GM12874 (cell line): ENCODE data around the gene TOM1L2.

Source experiments
- TF ChIP-seq, protein P1 (sequence below): IDR thresholded peaks from 2 replicates; pipeline ENCODE4 v1.5.1; 2011; ENCODE audit warnings: low read depth, mild to moderate bottlenecking, control low read depth, low read length, moderate library complexity; ENCODE audit not compliant: insufficient read depth

TOM1L2 gene

DNA sequence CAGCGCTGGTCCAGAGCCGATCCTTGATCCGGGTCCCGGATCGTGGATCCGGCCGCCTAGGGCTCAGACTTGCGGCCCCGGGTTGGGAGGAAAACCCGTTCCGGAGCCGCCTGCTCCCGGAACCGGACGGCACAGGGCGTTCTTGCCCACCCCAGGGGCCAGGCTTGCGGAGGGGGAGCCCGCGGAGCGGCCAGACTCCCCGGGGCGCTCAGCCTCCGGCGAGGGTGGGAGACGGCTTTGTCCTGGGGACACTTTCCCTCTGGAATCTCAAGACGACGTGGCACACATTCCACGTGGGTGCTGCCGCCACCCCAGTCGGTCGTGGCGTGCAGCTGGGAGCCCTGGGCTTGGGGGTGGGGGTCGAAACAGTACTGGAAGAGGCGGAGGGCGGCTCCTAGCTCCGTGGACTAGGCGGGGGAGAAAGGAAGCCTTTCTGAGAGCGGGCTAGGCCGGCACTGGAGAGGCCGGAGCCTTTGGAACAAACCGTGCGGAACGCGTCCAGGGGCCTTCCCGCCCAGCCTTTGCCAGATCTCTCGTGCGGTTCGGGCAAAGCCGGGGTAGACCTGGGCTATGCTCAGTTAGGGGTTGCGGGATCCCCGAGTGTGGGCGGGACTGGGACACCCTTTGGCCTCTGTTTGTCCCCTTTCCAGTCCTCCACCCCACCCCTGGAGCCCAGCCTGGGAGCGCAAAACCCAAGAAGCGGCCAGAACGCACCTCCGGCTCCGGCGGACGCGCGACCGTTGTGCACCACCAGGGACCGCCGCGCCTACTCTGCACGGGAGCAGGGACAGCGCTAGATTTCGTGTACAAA, 161.9 kb downstream of the TOM1L2 start:
- TF ChIP-seq, protein P1, sequence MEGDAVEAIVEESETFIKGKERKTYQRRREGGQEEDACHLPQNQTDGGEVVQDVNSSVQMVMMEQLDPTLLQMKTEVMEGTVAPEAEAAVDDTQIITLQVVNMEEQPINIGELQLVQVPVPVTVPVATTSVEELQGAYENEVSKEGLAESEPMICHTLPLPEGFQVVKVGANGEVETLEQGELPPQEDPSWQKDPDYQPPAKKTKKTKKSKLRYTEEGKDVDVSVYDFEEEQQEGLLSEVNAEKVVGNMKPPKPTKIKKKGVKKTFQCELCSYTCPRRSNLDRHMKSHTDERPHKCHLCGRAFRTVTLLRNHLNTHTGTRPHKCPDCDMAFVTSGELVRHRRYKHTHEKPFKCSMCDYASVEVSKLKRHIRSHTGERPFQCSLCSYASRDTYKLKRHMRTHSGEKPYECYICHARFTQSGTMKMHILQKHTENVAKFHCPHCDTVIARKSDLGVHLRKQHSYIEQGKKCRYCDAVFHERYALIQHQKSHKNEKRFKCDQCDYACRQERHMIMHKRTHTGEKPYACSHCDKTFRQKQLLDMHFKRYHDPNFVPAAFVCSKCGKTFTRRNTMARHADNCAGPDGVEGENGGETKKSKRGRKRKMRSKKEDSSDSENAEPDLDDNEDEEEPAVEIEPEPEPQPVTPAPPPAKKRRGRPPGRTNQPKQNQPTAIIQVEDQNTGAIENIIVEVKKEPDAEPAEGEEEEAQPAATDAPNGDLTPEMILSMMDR, result no peak

DNA sequence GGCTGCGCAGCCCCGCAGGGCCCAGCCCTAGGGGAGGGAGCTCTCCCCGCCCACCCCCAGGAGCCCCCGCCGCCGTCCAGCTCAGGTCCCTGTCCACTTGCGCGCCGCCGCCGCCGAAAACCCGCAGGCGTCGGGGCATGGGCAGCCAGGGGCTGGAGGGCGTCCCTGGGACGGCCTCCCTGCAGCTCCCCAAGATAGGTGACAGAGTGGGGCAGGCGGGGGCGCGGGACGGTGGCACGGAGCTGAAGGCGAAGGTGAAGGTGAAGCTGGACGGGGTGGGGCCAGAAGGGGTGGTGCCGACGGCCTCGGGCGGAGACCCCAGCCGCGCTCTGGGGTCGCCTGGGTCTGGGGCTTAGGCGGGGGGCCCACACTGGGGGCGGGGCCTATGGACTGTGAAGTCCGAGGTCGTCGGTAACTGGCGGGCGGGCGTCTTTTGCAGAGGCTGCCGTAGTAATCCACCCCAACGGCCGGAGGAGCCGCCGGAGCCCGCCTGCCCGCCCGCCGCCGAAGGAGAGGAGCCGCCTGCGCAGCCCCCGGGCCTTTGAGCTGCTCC, 162.6 kb downstream of the TOM1L2 start:
- TF ChIP-seq, protein P1, result no peak

DNA sequence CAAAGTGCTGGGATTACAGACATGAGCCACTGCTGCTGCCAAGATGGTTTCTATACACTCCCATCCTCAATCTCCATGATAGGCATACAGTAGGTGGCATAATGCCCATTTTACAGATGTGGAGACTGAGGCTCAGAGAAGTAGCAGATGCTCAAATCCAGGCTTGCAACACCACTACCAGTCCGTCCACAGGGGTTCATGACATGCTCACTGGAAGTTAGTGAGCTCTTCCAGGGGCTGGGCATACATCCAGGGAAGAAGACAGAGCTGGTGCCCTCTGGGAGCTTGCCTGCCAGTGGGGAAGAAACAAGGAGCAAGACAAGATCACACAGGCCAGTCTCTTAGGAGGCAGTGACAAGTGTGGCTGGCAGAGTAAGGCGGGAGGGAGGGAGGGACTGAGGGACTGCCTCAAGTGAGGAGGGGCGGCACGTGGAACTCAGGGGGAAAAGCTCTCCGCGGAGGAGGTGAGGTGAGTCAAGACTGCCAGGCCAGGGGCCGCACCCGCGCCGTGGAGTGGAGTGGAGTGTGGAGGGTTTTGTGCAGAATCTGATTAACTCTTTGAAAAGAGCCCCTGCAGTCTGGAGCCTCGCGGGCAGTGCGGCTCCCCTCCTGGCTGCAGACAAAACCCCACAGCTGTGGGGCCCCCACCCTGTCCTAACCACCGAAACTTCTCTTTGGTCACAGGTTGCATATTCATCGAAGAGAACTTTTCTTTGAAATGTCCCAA, 163.3 kb downstream of the TOM1L2 start:
- TF ChIP-seq, protein P1, result no peak

DNA sequence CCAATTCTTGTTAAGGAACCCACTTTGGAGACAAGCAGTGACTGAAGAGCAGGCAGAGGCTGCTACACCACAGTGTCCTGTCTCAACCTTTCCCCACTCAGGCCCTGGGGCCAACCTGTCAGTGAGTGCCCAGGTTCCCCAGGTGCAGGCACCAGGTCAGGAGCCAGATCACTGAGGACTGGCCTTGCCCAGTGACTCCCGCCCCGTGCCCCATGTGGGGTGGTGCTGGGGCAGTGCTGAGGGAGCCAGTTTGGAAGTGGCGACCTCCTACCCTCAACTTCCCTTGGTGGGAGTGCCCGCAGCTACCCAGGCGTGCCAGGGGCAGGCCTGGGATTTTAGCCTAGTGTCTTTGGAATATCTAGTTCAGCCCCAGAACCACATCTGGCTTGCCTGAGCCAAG, 164.8 kb downstream of the TOM1L2 start:
- TF ChIP-seq, protein P1, result no peak

DNA sequence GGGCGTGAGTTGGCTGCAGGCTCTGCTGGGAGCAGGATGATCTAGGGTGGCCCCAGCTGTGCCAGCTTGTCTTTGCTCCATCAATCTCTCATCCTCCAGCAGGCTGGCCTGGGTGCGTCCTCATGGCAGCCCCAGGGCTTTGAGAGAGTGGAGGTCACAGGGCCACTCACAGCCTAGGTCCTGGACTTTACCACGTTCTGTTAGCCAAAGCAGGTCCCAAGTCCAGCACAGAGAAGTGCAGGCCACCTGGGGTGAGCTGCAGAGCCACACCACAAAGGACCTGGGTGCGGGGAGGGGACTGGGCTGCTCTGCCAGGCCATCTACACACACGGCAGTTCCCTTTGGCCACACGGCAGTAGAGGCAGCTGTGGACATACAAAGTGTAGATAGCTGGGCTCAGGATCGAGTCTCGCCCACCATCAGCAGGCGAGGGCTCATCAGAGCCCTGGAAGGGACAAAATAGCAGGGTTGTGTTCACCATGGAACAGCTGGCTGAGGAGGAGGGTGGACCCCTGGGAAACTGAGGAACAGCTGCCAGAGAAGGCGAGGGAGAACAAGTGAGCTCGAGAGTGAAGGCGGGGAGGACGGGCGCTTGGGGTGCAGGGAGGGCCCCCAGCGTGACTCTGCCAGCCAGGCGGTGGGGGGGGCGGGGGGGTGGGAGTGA, 165.5 kb downstream of the TOM1L2 start:
- TF ChIP-seq, protein P1, result no peak

DNA sequence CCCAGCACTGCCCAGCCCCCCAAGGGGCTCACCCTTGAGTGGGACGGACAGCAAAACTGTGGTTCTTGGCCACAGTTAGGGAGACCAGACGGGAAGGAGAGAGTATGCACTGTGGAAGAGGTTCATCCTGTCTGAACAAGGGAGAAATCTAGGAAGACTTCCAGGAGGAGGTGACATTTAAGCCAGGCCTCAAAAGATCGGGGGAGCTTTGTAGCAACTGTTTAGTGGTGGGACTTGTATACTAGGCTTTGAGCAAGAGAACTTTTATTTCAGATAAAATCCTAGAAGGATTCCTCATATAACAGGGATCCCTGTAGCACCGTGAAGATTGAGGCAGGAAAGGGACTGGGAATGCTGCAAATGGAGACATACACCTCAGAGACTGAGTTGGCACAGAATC, 166.2 kb downstream of the TOM1L2 start:
- TF ChIP-seq, protein P1, result no peak

DNA sequence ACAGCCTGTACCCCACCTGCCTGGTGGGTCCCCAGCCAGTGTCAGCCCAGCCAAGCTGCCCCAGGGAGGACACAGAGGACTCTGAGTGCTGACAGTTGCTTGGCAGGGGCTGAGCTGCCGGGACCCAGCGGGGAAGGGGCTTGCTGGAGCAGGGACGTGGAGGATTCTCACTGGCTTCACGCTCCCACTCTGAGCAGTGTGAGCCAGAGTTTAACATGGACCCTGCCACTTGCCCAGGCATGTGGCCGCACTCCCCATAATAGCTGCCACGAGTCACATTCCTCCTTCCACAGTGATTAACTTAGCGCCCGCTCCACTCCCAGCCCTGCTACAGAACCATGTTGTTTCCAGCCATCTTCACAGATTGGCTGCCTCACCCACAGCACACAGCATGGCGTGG, 166.6 kb downstream of the TOM1L2 start:
- TF ChIP-seq, protein P1, result no peak
